Fibroblast of skin of back (primary cell): ENCODE data around the gene RIGI. TPM values are rescaled to one million over a fixed set of nuclear protein-coding genes. Genes with fewer than 3 reads are reported as not detected.
"Not testable (repeated sequence)": the region's sequence is repeated elsewhere in the genome, so short reads cannot be mapped to it uniquely, and the experiment has no call there.

ENCODE experiments used
- DNase-seq: peaks from one replicate; pipeline ENCODE4 v3.0.0-alpha.2; 2013
- polyA plus RNA-seq, 2 experiments: library from polyadenylated mRNA; unstranded; fragments of 120-200 nt; gene quantifications; one replicate each; pipeline ENCODE4 v1.2.1, GENCODE V29; 2013; ENCODE audit not compliant: insufficient read length in 2 of 2

Gene RIGI
- 4.5 TPM for polyA plus RNA-seq (2013, experiment 1 of 2; ENCODE audit: insufficient read length)
- polyA plus RNA-seq (2013, experiment 2 of 2; ENCODE audit: insufficient read length) = 3.1 TPM

GRCh38 chr9:32526041-32526706 lies at the start of gene RIGI:
Gene RIGI, minus strand, starts transcription at chr9:32526196. Its CDS starts 30 bp downstream, at chr9:32526166.
- peak; percentile 92 for DNase-seq

DNA sequence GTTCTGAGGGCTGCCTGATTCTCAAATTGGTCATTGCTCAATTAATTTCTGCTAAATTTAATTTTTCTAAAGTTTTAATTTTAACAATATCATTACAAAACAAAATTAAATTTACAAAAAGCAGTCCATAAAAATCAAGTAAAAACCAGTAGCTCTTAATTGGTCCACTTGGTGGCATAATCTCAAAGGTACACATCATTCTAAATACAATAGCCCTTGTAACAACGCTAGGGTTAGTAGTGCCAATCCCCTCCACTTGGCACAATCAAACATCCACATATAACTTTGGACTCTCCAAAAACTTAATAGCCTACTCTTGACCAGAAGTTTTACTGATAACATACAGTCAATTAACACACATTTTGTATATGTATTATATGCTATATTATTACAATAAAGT lies 48.9 kb upstream of the RIGI start:
- no peak for DNase-seq

- DNase-seq = no peak
These were observed 47.8 kb upstream of the RIGI start for GRCh38 chr9:32573821-32574220.

DNA sequence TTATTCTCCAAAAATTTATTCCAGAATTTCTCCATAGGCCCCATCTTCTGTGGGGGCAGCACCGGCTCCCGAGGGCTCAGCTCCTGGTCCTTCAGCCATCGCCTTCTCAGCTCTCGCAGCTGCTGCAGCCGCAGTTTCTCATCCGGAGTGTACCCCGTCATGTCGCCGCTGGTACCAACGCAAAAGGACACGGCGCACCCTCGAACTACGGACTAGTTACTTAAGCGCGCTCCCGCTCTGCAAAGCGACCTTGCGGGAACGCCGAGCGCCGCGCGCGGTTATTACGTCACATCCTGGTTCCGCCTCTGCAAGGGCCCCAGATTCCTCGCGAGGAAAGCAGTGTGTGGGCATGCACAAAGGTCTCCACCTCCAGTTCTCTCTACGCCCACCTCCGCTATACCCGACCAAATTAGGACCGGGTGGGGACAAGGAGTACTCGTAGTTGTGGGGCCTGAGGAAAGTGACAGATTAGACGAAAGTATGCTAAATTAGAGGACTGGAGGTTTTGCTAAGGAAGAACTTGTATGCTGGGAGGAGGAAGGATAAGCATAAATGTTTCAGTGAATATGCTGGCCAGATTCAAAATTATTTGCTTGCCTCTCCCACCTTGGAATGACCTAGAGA lies 47.0 kb upstream of the RIGI start, which contains the start of gene NDUFB6:
TSS of gene NDUFB6 (minus strand) at position 260 of the 624 bp plus-strand sequence. CDS start at position 161, 99 bp downstream.
- peak; percentile 93 for DNase-seq

DNA sequence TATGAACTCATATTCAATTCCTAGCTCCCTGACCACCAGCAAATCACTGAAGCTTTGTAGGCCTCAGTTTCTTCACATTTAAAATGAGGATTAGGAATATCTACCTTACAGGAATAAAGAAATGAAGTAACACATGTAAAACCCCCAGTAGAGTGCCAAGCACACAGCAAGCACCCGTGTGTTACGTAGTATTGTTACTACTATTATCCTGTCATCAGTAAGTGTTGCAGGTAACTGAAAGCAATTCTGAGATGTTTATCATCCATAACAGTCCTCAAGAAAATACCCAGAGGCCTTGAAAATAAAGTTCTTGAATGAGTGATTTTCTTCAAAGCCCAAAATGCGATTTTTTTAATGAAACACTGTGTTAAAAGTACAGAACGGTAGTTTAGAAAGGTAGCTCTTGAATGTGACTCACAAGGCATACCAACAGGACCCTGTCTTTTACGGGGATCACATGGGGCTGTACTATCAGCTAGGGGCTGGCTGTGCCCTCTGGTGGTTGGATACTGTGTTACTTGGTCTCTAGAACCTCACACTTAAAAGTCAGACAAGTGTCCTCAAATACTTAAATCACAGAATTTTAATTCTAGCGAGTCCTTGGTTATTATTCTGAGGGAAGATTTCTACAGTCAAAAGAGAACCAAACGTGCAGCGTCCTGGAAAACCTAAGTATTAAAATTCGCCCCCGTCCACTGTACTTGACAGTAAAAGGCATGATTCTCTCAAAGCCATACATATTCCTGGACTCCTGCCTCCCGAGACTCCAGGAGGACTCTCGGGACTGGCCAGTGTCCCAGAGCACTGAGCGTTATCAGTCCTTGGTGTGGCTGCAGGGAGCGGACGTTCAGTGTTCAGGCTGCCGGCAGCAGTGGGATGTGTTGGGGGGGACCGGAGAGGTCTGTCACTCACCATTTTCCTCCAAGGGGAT lies 46.2 kb upstream of the RIGI start:
- peak; percentile 72 for DNase-seq

DNA sequence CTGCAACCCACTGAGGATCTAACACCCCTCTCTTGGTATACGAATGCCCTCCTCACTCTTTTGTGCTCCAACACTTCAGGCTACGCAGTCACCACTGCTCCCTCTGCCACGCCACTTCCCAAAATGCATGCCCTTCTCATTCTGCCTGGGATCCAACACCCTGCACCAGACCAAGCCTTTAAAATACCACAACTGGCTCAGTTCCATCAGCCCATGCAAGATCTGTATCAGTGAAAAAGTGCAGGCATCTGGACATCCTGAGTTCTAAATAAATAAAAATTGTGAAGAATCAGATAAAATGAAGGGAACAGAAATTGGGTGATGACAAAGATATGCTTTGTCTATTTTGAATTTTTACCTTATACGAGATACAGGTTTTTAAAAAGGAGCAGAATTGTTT lies 44.3 kb upstream of the RIGI start:
- no peak for DNase-seq

GRCh38 chr9:32566770-32567169 lies 40.8 kb upstream of the RIGI start:
- DNase-seq = no peak

DNA sequence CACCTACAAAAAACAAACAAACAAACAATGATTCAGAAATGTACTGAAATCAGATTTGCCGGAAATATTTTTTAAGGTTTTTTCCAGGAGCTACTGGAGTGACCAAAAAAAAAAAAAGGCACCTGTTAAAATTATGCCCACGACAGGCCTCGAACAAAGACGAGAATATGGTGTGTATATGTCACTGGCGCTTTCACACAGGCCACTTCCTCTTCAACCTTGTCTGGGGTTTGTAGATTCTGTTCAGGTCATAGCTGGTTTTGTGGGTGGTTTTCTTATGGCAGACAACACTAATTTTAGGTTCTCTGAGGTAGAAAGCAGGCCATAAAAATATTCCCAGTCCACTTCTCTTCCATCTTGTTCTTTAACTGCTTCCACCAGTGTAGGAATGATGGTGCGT lies 40.0 kb upstream of the RIGI start:
- no peak for DNase-seq

DNA sequence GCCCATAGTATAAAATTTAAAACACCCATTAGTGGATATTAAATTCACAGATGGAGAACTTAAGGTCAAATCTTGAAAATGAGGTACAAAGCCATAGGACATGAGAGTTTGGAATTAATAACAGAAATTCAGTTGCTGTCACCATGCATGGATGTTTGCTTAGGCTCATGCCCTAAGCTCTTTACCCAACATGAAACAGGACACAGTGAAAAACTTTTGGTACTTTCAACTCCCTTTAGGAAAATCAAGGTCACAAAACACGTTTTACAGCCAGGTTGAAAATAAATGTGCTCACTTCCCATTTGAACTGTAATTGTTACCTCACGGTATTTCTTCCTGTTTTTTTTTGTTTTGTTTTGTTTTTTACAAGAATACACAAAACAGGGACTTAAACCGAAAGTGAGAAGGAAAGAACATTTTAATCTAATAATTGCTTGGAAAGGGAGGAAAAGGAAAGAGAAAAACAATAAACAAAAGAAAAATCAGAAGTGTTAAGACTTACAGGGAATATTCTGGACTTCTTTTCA lies 32.5 kb upstream of the RIGI start:
- no peak for DNase-seq

- no peak for DNase-seq
These were observed 28.6 kb upstream of the RIGI start for GRCh38 chr9:32554591-32554990.

DNA sequence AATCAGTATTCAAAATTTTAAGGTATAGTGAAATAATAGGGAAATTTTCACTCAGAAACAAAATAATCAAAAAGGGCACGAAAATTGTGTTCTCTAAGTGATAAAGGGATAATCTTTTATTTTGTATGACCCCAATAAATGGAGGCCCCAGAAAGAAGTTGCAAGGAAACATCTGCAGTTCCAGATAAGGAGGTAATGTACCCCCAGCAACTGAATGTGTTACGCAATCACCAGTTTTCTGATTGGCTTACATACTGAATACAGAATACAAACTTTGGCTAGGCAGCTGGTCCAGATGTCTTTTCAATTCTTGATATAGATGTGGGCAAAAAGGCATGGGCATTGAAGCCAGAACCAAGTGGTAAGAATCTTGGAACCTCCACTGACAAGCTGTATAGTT lies 28.1 kb upstream of the RIGI start:
- DNase-seq = no peak

DNA sequence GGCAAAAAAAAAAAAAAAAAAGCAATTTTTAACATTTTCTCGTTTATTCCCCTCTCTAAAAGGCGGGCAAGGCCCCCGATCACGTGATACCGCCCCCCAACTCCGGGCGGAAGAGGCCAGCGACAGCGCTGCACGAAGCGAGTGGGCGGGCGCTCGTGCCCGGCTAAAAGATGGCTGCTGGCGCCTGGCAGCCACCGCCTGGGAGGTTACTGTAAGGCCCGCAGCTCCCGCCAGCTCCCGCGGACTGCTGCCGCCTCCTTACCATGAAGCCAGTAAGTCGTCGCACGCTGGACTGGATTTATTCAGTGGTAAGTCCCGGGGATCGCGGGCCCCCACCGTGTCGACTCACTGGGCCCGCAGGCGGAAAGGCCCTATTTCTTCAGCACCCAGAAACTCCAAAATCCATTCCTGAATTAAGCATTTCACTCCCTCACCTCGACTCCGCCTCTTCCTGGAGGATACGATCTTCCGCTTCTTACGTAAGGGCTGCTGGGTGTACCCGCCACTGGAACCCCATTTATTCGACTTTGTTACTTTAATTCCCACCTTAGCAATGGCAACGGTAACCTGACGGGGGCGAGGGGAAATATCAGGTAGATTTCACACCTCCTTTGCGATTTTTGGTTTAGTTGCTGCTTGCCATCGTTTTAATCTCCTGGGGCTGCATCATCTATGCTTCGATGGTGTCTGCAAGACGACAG lies 26.3 kb upstream of the RIGI start, which contains the start of the genes SMIM27 and TOPORS:
TSS of gene SMIM27 (plus strand) at position 156 of the 701 bp plus-strand sequence. CDS start at position 264, 108 bp downstream.
TSS of gene TOPORS (minus strand) at position 415 of the 701 bp plus-strand sequence. CDS start at position 265, 150 bp downstream.
- peak; percentile 90 for DNase-seq

GRCh38 chr9:32551276-32552051 lies 25.5 kb upstream of the RIGI start:
- DNase-seq = peak; percentile 51

DNA sequence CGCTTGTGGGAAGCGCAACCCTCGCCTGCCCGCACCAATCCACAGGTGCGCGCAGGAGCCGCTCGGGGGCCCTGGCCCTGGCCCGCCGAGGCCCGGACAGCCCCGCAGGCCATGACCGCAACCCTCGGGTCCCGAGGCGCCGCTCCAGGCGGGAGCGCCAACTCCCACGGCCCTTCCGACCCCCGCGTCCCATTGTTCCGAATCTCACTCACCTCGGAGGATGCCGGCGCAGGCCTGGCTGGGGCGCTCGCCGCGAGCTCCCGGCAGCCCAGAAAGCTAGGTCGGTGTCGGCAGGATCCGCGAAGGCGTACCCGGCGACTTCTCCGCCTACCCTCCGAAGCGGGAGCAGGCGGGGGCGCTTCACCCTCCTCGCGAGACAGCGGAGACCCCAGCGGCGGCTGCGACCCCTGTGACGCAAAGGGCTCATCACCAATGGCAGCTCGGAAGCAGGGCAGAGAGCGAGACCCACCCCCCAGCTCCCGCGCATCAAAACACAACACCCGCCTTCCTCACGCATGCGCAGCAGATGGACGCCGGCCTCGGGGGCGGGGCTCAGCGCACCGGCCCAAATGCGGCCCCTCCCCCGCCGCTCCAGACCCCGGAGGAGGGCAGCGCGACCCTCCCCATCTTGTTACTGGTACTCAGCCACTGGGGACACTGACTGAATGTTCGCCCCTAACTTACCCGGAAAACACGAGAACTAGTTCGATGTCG lies 24.7 kb upstream of the RIGI start:
- peak; percentile 91 for DNase-seq

GRCh38 chr9:32550150-32550561 lies 24.2 kb upstream of the RIGI start:
- DNase-seq = peak; percentile 32

GRCh38 chr9:32548213-32548612 lies 22.2 kb upstream of the RIGI start:
- not testable (repeated sequence) for DNase-seq

DNA sequence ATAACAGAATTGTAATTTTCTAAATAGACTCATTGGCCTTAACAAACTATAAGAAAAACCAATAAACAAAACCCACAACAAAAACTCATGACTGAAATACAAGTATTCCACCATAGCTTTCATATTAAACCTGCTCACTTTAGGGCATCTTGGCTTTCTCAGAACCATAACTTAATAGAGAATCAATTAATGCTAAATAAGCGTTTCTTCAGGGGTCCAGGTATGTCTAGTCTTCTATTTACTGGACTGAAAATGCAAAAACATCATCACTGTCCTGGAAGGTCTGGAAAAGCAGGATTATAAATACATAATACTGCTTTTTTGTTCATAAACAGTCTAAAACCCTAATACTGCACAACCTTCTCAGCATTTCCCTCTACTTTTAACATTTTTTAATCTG lies 19.9 kb upstream of the RIGI start:
- no peak for DNase-seq

- no peak for DNase-seq
These were observed 17.1 kb upstream of the RIGI start for GRCh38 chr9:32543047-32543446.

DNA sequence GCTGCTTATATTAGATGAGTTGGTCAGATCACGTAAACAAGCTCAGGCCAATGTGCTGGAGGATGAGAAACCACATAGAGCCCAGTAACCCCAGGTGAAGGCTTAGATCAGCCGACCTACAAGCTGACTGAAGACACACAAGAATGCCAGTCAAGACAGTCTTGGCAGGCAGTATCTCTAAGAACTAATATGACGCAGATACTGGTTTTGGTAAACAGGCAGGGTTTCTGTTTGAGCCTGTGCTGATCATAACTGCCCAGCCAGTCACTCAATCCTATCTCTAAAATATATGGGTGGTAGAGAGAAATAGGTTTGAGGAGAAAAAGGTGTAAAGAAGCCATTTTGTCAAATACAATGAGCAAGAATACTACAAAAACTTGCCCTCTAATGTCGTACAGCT lies 7.8 kb upstream of the RIGI start:
- DNase-seq = no peak

DNA sequence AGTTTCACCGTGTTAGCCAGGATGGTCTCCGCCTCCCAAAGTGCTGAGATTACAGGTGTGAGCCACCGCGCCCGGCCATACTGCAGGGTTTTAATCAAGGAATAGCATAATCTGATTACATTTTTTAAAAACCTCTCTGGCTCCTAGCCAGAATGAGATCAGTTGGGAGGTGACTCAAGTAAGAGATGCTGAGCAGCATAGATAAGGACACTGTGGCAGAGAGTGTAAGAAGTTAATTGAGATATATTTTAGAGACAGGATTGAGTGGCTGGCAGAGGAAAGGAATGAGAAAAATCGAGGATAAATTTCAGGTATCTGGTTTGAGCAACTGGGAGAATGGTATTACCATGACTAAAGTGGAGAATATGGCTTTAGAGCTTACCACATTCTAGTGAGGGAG lies 7.3 kb upstream of the RIGI start:
- no peak for DNase-seq
